ENCODE measurements around the gene GNAS-AS1. TPM values are rescaled to one million over a fixed set of nuclear protein-coding genes. Genes with fewer than 3 reads are reported as not detected.
A peak's percentile ranks its signal among the peaks of the same experiment; 100 is the strongest.

GNAS-AS1 gene
- total and polyA plus RNA-seq, 2 donors from 2014 or later, result 0.37 to 0.88 TPM

DNA sequence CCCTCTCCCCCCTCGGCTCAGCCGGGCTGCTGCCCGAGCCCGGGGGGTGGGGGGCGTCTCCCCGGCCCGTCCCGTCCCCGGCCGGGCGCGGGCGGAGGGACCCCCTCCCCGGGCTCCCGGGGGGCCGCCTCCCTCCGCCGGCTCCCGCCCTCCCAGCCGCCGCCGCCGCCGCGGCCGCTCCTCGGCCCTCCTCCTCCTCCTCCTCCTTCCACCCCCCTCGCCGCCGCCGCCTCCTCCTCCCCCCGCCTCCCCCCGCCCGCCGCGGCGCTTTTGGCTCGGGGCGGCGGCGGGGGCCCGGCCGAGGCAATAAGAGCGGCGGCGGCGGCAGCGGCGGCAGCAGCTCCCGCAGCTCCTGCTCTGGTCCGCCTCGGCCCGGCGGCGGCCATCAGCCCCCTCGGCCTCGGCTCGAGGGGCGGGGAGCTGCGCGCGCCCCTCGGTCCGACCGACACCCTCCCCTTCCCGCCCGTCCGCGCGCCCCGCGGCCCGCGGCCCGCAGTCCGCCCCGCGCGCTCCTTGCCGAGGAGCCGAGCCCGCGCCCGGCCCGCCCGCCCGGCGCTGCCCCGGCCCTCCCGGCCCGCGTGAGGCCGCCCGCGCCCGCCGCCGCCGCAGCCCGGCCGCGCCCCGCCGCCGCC lies 40.5 kb upstream of the GNAS-AS1 start:
- no peaks in the 10 kb centered on the region for H3K36me3 ChIP-seq (ENCODE audit: control insufficient read depth in 2 of 3, insufficient read depth in 3 of 3, low read length in 3 of 3)
- no peaks in the 10 kb centered on the region for H3K9me3 ChIP-seq (ENCODE audit: control insufficient read depth in 2 of 3, insufficient read depth in 1 of 3, low read length in 3 of 3)
- H3K27me3 ChIP-seq (ENCODE audit: control insufficient read depth, insufficient read depth, low read length), result no peaks in the 10 kb centered on the region
- H3K27ac ChIP-seq (ENCODE audit: low read depth in 2 of 2, low read length in 2 of 2), result peak overlapping the region; percentile 89 to 99
- intact Hi-C loops (cut with DNase I), result no loop called here
- TF ChIP-seq, protein P1, sequence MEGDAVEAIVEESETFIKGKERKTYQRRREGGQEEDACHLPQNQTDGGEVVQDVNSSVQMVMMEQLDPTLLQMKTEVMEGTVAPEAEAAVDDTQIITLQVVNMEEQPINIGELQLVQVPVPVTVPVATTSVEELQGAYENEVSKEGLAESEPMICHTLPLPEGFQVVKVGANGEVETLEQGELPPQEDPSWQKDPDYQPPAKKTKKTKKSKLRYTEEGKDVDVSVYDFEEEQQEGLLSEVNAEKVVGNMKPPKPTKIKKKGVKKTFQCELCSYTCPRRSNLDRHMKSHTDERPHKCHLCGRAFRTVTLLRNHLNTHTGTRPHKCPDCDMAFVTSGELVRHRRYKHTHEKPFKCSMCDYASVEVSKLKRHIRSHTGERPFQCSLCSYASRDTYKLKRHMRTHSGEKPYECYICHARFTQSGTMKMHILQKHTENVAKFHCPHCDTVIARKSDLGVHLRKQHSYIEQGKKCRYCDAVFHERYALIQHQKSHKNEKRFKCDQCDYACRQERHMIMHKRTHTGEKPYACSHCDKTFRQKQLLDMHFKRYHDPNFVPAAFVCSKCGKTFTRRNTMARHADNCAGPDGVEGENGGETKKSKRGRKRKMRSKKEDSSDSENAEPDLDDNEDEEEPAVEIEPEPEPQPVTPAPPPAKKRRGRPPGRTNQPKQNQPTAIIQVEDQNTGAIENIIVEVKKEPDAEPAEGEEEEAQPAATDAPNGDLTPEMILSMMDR (IDR thresholded peaks at IDR 0.05; ENCODE audit: borderline replicate concordance, extremely low read depth, insufficient read depth), result no peak
- DNase-seq, result peak in 1 of 5 donors; percentile 94
- H3K9ac ChIP-seq (ENCODE audit: low read length in 3 of 3), result no peak overlapping the region
- peak overlapping the region in 2 of 3 donors; percentile 50 to 70 for H3K4me3 ChIP-seq (ENCODE audit: low read length in 3 of 3)
- peaks cover 0 to 15% (median 14%) of the 10 kb centered on the region in 3 donors for H3K4me1 ChIP-seq (ENCODE audit: control insufficient read depth in 2 of 3, insufficient read depth in 2 of 3, low read depth in 1 of 3, low read length in 3 of 3)
- no peak for FAIRE-seq

DNA sequence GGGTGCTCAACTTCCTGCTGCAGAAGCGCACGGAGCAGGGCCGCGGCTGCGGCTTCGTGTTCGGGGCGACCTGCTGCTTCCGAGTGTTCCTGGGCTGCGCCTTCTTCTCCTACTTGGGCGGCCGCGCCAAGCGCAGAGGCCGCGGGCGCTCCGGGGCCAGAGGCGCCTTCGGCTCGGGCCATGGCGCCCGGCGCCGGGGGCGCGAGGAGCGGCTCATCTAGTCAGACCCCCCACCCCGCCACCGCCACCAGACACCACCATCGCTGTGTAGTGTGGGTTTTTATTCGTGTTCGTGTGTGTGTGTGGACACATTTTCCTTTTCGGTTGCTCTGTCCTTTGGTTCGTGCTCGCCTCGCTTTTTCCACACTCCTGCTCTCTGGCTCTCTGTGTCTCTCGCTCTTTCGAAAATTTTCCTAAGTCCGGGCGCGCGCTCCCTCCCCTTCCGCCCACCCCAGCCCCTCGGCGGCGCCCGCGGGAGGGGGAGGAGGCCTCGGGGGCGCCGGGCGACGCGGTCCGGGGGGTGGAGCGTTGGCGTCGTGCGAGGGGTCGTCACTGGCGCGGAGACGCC lies 39.9 kb upstream of the GNAS-AS1 start:
- Histone ChIP-seq H3K36me3 (ENCODE audit: control insufficient read depth in 2 of 3, insufficient read depth in 3 of 3, low read length in 3 of 3) (no peaks in the 10 kb centered on the region), H3K27me3 (ENCODE audit: control insufficient read depth, insufficient read depth, low read length) (no peaks in the 10 kb centered on the region), H3K9me3 (ENCODE audit: control insufficient read depth in 2 of 3, insufficient read depth in 1 of 3, low read length in 3 of 3) (no peaks in the 10 kb centered on the region), H3K27ac (ENCODE audit: low read depth in 2 of 2, low read length in 2 of 2) (peak overlapping the region; percentile 89 to 96), H3K4me3 (ENCODE audit: low read length in 3 of 3) (peak overlapping the region; percentile 70 to 79 (median 78)), H3K9ac (ENCODE audit: low read length in 3 of 3) (peak overlapping the region; percentile 66 to 96 (median 85)), H3K4me1 (ENCODE audit: control insufficient read depth in 2 of 3, insufficient read depth in 2 of 3, low read depth in 1 of 3, low read length in 3 of 3) (peaks cover 0 to 13% (median 13%) of the 10 kb centered on the region in 3 donors)
- intact Hi-C loops (cut with DNase I), result no loop called here
- TF ChIP-seq, protein P1 (IDR thresholded peaks at IDR 0.05; ENCODE audit: borderline replicate concordance, extremely low read depth, insufficient read depth), result no peak
- FAIRE-seq (no peak), DNase-seq (peak; percentile 91 to 98 (median 95))

DNA sequence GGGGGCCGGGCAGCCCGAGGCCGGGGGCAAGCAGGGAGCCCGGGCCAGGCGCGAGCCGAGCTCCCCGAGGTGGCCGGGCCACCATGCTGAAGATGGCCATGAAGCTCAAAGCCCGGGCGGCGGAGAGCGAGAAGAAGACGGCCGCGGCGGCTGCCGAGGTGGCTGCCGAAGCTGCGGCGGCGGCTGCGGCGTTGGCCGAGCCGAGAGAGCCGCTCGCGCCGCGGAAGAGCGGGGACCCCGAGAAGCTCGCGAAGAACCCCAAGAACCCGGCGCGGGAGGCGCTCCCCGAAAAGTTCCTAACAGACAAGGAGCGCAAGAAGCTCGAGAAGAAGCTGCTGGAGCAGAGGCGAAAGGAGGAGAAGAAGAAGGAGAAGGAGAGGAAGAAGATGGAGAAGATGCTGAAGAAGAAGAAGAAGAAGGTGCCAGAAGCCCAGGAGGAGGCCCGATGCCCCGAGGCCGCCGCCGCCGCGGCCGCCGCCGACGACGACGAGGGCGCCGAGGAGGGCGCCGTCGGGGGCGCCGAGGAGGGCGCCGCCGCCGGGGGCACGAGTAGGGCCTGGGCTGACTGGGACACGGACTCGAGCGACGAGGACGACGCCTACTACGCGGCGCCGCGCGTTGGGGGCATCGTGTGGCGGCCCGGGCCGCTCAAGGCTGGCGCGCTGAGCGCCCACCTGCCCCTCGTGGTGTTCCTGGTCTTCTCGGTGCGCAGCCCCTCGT lies 39.3 kb upstream of the GNAS-AS1 start:
- Histone ChIP-seq H3K9ac (ENCODE audit: low read length in 3 of 3) (peak overlapping the region in 2 of 3 donors; percentile 85 to 96), H3K4me3 (ENCODE audit: low read length in 3 of 3) (peak overlapping the region; percentile 70 to 79 (median 78)), H3K27me3 (ENCODE audit: control insufficient read depth, insufficient read depth, low read length) (no peaks in the 10 kb centered on the region), H3K27ac (ENCODE audit: low read depth in 2 of 2, low read length in 2 of 2) (peak overlapping the region; percentile 89 to 96), H3K9me3 (ENCODE audit: control insufficient read depth in 2 of 3, insufficient read depth in 1 of 3, low read length in 3 of 3) (no peaks in the 10 kb centered on the region), H3K4me1 (ENCODE audit: control insufficient read depth in 2 of 3, insufficient read depth in 2 of 3, low read depth in 1 of 3, low read length in 3 of 3) (peaks cover 0 to 7% (median 7%) of the 10 kb centered on the region in 3 donors), H3K36me3 (ENCODE audit: control insufficient read depth in 2 of 3, insufficient read depth in 3 of 3, low read length in 3 of 3) (no peaks in the 10 kb centered on the region)
- no peak for FAIRE-seq
- TF ChIP-seq, protein P1 (IDR thresholded peaks at IDR 0.05; ENCODE audit: borderline replicate concordance, extremely low read depth, insufficient read depth), result no peak
- intact Hi-C loops (cut with DNase I), result no loop called here
- DNase-seq, result peak in 3 of 5 donors; percentile 8 to 79 (median 8)

All from kidney (tissue), 14 donors.